ENCODE results near the gene ARID1B.

The ARID1B gene

GRCh38 chr6:156995502-156995901 lies 218.3 kb downstream of the ARID1B start:
- Histone ChIP-seq H3K27ac (ENCODE audit: low read depth, low read length) (no peak overlapping the region), H3K36me3 (ENCODE audit: control insufficient read depth in 5 of 5, insufficient read depth in 5 of 5, low read length in 5 of 5) (no peaks in the 10 kb centered on the region), H3K9ac (ENCODE audit: low read length in 5 of 5) (no peak overlapping the region), H3K27me3 (ENCODE audit: control insufficient read depth in 5 of 5, insufficient read depth in 4 of 5, low read length in 5 of 5) (no peaks in the 10 kb centered on the region), H3K9me3 (ENCODE audit: control insufficient read depth in 5 of 5, low read length in 5 of 5) (no peaks in the 10 kb centered on the region), H3K4me3 (ENCODE audit: low read depth in 1 of 5, low read length in 5 of 5) (no peak overlapping the region), H3K4me1 (ENCODE audit: control insufficient read depth in 5 of 5, insufficient read depth in 5 of 5, low read length in 5 of 5) (peaks cover 2 to 25% (median 14%) of the 10 kb centered on the region in 5 donors)

GRCh38 chr6:156996265-156996664 lies 219.1 kb downstream of the ARID1B start:
- Histone ChIP-seq H3K4me1 (ENCODE audit: control insufficient read depth in 5 of 5, insufficient read depth in 5 of 5, low read length in 5 of 5) (peaks cover 2 to 25% (median 14%) of the 10 kb centered on the region in 5 donors), H3K36me3 (ENCODE audit: control insufficient read depth in 5 of 5, insufficient read depth in 5 of 5, low read length in 5 of 5) (no peaks in the 10 kb centered on the region), H3K9me3 (ENCODE audit: control insufficient read depth in 5 of 5, low read length in 5 of 5) (no peaks in the 10 kb centered on the region), H3K27ac (ENCODE audit: low read depth, low read length) (no peak overlapping the region), H3K4me3 (ENCODE audit: low read depth in 1 of 5, low read length in 5 of 5) (no peak overlapping the region), H3K9ac (ENCODE audit: low read length in 5 of 5) (no peak overlapping the region), H3K27me3 (ENCODE audit: control insufficient read depth in 5 of 5, insufficient read depth in 4 of 5, low read length in 5 of 5) (no peaks in the 10 kb centered on the region)

DNA sequence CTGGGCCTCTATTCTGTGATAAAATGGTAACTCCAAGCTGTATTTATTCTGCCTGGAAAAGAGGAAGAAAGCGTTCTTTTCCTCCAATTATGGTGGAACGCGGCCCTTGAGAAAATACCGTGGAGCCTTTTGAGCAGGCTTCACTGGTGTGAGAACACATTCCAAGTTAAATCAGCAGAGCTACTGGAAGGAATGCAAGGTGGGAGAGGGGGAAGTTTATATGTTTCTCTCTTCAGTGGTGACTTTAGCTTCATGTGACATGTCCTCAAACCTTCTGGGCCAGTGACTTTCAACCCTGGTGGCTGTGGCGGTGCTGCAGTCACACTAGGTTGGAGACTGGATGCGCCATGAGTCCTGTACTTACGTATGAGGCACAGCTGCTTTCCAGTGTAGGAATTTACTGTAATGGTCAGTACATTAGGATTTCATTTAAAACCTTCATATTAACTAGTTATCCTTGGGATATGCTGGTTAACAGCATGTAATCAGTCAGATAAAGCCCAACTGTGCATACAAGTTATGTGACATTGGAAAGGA lies 221.7 kb downstream of the ARID1B start:
- no peak overlapping the region for H3K27ac ChIP-seq (ENCODE audit: low read depth, low read length)
- no peaks in the 10 kb centered on the region for H3K27me3 ChIP-seq (ENCODE audit: control insufficient read depth in 5 of 5, insufficient read depth in 4 of 5, low read length in 5 of 5)
- H3K4me3 ChIP-seq (ENCODE audit: low read depth in 1 of 5, low read length in 5 of 5) = no peak overlapping the region
- no peaks in the 10 kb centered on the region for H3K9me3 ChIP-seq (ENCODE audit: control insufficient read depth in 5 of 5, low read length in 5 of 5)
- H3K9ac ChIP-seq (ENCODE audit: low read length in 5 of 5) = no peak overlapping the region
- peaks cover 0 to 10% (median 4%) of the 10 kb centered on the region in 5 donors for H3K4me1 ChIP-seq (ENCODE audit: control insufficient read depth in 5 of 5, insufficient read depth in 5 of 5, low read length in 5 of 5)
- no peaks in the 10 kb centered on the region for H3K36me3 ChIP-seq (ENCODE audit: control insufficient read depth in 5 of 5, insufficient read depth in 5 of 5, low read length in 5 of 5)

GRCh38 chr6:156999762-157000161 lies 222.6 kb downstream of the ARID1B start:
- H3K27ac ChIP-seq (ENCODE audit: low read depth, low read length) = no peak overlapping the region
- peaks cover 0 to 3% (median under 1%) of the 10 kb centered on the region in 5 donors for H3K4me1 ChIP-seq (ENCODE audit: control insufficient read depth in 5 of 5, insufficient read depth in 5 of 5, low read length in 5 of 5)
- H3K36me3 ChIP-seq (ENCODE audit: control insufficient read depth in 5 of 5, insufficient read depth in 5 of 5, low read length in 5 of 5) = no peaks in the 10 kb centered on the region
- H3K9ac ChIP-seq (ENCODE audit: low read length in 5 of 5) = no peak overlapping the region
- H3K27me3 ChIP-seq (ENCODE audit: control insufficient read depth in 5 of 5, insufficient read depth in 4 of 5, low read length in 5 of 5) = no peaks in the 10 kb centered on the region
- H3K4me3 ChIP-seq (ENCODE audit: low read depth in 1 of 5, low read length in 5 of 5) = no peak overlapping the region
- no peaks in the 10 kb centered on the region for H3K9me3 ChIP-seq (ENCODE audit: control insufficient read depth in 5 of 5, low read length in 5 of 5)

- H3K9ac ChIP-seq (ENCODE audit: low read length in 5 of 5) = no peak overlapping the region
- H3K36me3 ChIP-seq (ENCODE audit: control insufficient read depth in 5 of 5, insufficient read depth in 5 of 5, low read length in 5 of 5) = no peaks in the 10 kb centered on the region
- no peaks in the 10 kb centered on the region for H3K9me3 ChIP-seq (ENCODE audit: control insufficient read depth in 5 of 5, low read length in 5 of 5)
- H3K4me1 ChIP-seq (ENCODE audit: control insufficient read depth in 5 of 5, insufficient read depth in 5 of 5, low read length in 5 of 5) = peaks cover 0 to 3% (median 0%) of the 10 kb centered on the region in 5 donors
- H3K27me3 ChIP-seq (ENCODE audit: control insufficient read depth in 5 of 5, insufficient read depth in 4 of 5, low read length in 5 of 5) = no peaks in the 10 kb centered on the region
- no peak overlapping the region for H3K4me3 ChIP-seq (ENCODE audit: low read depth in 1 of 5, low read length in 5 of 5)
- H3K27ac ChIP-seq (ENCODE audit: low read depth, low read length) = no peak overlapping the region
Observed at GRCh38 chr6:157001716-157002115, 224.5 kb downstream of the ARID1B start.

GRCh38 chr6:157002774-157003173 lies 225.6 kb downstream of the ARID1B start:
- Histone ChIP-seq H3K27me3 (ENCODE audit: control insufficient read depth in 5 of 5, insufficient read depth in 4 of 5, low read length in 5 of 5) (no peaks in the 10 kb centered on the region), H3K27ac (ENCODE audit: low read depth, low read length) (no peak overlapping the region), H3K36me3 (ENCODE audit: control insufficient read depth in 5 of 5, insufficient read depth in 5 of 5, low read length in 5 of 5) (no peaks in the 10 kb centered on the region), H3K9me3 (ENCODE audit: control insufficient read depth in 5 of 5, low read length in 5 of 5) (no peaks in the 10 kb centered on the region), H3K4me1 (ENCODE audit: control insufficient read depth in 5 of 5, insufficient read depth in 5 of 5, low read length in 5 of 5) (peaks cover 0 to 3% (median 0%) of the 10 kb centered on the region in 5 donors), H3K9ac (ENCODE audit: low read length in 5 of 5) (no peak overlapping the region), H3K4me3 (ENCODE audit: low read depth in 1 of 5, low read length in 5 of 5) (no peak overlapping the region)

GRCh38 chr6:157005940-157006339 lies 228.8 kb downstream of the ARID1B start:
- H3K4me1 ChIP-seq (ENCODE audit: control insufficient read depth in 5 of 5, insufficient read depth in 5 of 5, low read length in 5 of 5) = peaks cover 0 to 3% (median 0%) of the 10 kb centered on the region in 5 donors
- H3K27ac ChIP-seq (ENCODE audit: low read depth, low read length) = no peak overlapping the region
- no peak overlapping the region for H3K4me3 ChIP-seq (ENCODE audit: low read depth in 1 of 5, low read length in 5 of 5)
- no peaks in the 10 kb centered on the region for H3K36me3 ChIP-seq (ENCODE audit: control insufficient read depth in 5 of 5, insufficient read depth in 5 of 5, low read length in 5 of 5)
- no peaks in the 10 kb centered on the region for H3K9me3 ChIP-seq (ENCODE audit: control insufficient read depth in 5 of 5, low read length in 5 of 5)
- no peak overlapping the region for H3K9ac ChIP-seq (ENCODE audit: low read length in 5 of 5)
- no peaks in the 10 kb centered on the region for H3K27me3 ChIP-seq (ENCODE audit: control insufficient read depth in 5 of 5, insufficient read depth in 4 of 5, low read length in 5 of 5)

- Histone ChIP-seq H3K4me1 (ENCODE audit: control insufficient read depth in 5 of 5, insufficient read depth in 5 of 5, low read length in 5 of 5) (peaks cover 0 to 3% (median 0%) of the 10 kb centered on the region in 5 donors), H3K36me3 (ENCODE audit: control insufficient read depth in 5 of 5, insufficient read depth in 5 of 5, low read length in 5 of 5) (no peaks in the 10 kb centered on the region), H3K27ac (ENCODE audit: low read depth, low read length) (no peak overlapping the region), H3K27me3 (ENCODE audit: control insufficient read depth in 5 of 5, insufficient read depth in 4 of 5, low read length in 5 of 5) (no peaks in the 10 kb centered on the region), H3K4me3 (ENCODE audit: low read depth in 1 of 5, low read length in 5 of 5) (no peak overlapping the region), H3K9ac (ENCODE audit: low read length in 5 of 5) (no peak overlapping the region), H3K9me3 (ENCODE audit: control insufficient read depth in 5 of 5, low read length in 5 of 5) (no peaks in the 10 kb centered on the region)
Observed at GRCh38 chr6:157008568-157008967, 231.4 kb downstream of the ARID1B start.

DNA sequence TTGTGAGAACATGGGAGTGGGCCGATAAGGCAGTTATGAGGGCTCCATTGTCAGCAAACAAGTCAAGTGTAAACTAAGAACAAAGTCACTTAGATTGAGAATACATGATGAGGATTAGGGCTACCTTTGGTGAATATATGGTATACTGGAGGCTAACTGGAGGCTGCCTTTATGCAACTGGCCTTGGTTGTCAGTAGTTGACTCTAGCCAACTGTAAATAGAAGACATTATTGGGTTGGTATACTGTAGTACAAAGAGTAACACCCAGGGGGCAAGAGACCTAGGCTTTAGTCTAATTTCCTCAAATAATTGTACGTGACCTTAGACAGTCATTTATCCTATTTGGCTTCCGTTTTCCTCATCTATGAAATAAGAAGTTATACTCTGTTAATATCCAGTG lies 235.2 kb downstream of the ARID1B start:
- Histone ChIP-seq H3K9me3 (ENCODE audit: control insufficient read depth in 5 of 5, low read length in 5 of 5) (no peaks in the 10 kb centered on the region), H3K27me3 (ENCODE audit: control insufficient read depth in 5 of 5, insufficient read depth in 4 of 5, low read length in 5 of 5) (no peaks in the 10 kb centered on the region), H3K9ac (ENCODE audit: low read length in 5 of 5) (no peak overlapping the region), H3K36me3 (ENCODE audit: control insufficient read depth in 5 of 5, insufficient read depth in 5 of 5, low read length in 5 of 5) (no peaks in the 10 kb centered on the region), H3K4me3 (ENCODE audit: low read depth in 1 of 5, low read length in 5 of 5) (no peak overlapping the region), H3K4me1 (ENCODE audit: control insufficient read depth in 5 of 5, insufficient read depth in 5 of 5, low read length in 5 of 5) (no peaks in the 10 kb centered on the region), H3K27ac (ENCODE audit: low read depth, low read length) (no peak overlapping the region)

DNA sequence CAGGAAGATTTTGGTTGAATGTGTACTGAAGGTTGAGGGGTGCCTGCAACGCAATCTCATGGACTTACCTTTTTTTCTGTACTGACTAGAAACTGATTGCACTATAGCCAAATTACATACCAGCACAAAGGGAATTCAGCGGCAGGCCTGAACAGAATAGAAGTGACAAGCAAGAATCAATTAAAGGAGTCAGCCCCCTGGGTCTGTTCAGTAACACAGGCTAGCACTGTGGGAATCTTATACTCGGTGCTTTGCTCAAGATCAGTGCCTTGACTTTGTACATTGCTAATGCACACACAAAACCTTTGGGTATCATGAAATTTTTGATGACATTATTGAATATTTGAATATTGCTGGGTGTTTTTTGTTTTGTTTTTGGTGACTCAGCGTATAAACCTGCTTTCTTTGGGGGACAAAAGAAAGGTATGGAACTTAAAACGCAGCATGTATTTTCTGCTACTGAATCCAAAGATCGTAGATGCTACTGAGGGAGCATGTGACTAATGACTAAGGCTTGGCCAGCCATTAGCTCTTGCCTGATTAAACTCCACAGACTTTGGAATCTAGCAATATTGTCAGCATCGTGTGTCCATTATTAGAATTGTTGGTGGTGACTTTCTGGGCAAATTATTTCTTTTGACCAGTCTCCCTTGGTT lies 236.6 kb downstream of the ARID1B start:
- Histone ChIP-seq H3K9ac (ENCODE audit: low read length in 5 of 5) (no peak overlapping the region), H3K4me3 (ENCODE audit: low read depth in 1 of 5, low read length in 5 of 5) (no peak overlapping the region), H3K9me3 (ENCODE audit: control insufficient read depth in 5 of 5, low read length in 5 of 5) (no peaks in the 10 kb centered on the region), H3K4me1 (ENCODE audit: control insufficient read depth in 5 of 5, insufficient read depth in 5 of 5, low read length in 5 of 5) (no peaks in the 10 kb centered on the region), H3K36me3 (ENCODE audit: control insufficient read depth in 5 of 5, insufficient read depth in 5 of 5, low read length in 5 of 5) (no peaks in the 10 kb centered on the region), H3K27ac (ENCODE audit: low read depth, low read length) (no peak overlapping the region), H3K27me3 (ENCODE audit: control insufficient read depth in 5 of 5, insufficient read depth in 4 of 5, low read length in 5 of 5) (no peaks in the 10 kb centered on the region)

All from subcutaneous abdominal adipose tissue (tissue), 5 donors.